Ramos (cell line): ENCODE data around the gene MN1.

Experiments used
- in situ Hi-C: fragments of 300-500 bp; cut with MboI; formaldehyde crosslinking; loops from one replicate; pipeline ENCODE4 v1.14.3; 2022; ENCODE audit warnings: low sequenced_read_pairs; ENCODE audit not compliant: unreplicated experiment

MN1 gene

GRCh38 chr22:27768027-27768653 is 33.4 kb downstream of the MN1 start:
- in situ Hi-C loops: no loop called here

DNA sequence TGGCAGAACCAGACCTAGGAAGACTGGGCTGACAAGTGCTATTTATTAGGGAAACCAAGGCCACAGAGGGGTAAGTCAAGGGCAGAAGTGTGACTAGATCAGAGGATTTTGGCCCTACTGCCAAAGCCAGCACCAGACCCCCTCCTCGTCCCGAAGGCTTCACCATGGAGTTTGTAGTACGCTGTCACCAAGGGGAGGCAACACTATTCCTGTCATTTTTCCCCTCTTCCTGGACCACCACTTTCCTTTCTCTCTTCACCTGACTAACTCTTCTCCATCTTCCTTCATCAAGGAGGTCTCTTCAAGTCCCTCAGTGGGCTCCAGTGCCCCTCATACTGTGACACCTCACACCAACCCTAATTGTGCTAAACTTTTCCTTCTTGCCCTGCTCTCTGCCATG is 34.9 kb downstream of the MN1 start:
- in situ Hi-C loops: no loop called here

DNA sequence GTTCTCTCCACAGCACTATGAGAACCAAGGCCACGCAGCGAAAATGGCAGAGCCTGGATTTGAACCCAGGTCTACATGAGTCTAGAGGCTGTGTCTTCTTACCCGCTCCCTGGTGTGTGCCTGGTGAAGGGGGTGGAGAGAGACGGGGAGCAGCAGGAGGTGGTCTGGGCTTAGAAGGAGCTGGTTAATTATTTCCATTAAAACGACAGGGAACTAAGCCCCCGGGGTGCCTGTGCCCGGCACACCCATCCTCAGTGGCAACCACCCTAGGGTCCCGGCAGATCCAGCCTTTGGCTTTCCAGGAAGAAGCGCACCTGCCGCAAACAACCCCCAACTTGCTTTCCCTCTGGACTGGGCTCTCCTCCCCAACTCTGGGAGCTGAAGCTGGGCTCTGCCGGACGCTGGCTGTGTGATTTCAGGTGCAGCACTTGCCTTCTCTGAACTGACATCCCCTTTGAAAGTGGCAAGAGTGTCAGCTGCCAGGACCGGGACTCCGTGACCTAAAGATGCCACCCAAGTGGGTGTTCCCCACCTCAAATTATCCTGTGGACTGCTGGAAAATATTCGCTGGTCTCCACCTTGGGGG is 35.8 kb downstream of the MN1 start:
- in situ Hi-C loops: no loop called here

DNA sequence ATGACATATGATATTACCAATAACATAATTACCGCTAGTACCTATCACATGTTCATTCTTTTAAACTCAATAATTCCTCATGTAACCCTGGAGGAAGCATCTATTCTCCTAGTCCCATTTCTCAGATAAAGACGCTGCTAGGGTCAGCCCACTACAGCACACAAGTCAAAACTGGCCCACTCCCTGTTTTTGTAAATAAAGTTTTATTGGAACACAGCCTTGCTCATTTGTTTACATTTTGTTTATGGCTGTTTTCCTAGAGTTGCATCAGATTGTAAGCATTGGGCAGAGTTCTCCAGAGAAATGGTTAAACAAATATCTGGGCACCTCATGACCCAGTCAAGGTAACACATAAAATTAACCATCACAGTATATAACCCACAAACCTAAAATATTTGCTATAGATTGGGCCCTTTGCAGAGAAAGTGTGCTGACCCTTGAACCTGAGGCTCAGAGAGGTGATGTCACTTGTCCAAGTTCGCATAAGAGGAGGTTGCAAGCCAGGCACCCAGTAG is 36.8 kb downstream of the MN1 start:
- in situ Hi-C loops: no loop called here

DNA sequence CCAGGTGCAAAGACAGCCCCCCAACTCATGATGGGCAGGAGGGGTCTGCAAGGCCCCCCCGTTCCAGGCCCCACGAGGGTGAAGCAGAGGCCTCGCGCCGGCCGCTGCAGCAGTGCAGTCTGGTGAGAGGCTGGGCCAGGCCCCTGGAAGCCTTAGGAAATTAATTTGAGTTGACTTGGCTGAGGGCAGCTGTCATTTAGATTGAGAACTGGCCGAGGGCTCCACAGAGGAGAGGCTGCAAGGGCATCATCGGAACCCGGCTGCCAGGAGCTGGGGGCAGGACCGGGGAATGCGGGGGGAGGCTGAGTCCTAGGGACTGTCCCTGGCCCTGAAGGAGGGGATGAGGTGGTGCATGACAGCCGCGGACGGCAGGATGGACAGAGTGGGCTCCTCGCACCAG is 39.9 kb downstream of the MN1 start:
- in situ Hi-C loops: no loop called here

DNA sequence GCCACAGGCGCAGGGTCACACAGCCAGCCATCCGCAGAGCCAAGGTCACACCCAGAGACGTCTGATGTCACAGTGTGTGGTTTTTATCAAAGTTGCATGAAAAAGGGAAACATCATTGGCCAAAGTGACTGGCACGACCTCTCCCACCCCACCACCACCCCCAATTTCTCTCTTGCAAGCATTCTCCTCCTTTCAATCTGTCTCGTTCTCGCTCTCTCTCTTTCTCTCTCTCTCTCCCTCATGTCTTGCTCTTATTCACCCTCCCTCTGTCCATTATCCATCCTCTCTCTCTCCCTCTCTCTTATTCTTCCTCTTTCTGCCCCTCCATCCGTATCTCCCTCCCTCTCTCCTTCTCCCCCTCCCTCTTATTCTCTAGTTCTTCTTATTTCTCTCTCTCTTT is 40.6 kb downstream of the MN1 start:
- in situ Hi-C loops: no loop called here

- in situ Hi-C loops: no loop called here
These were observed 41.1 kb downstream of the MN1 start for GRCh38 chr22:27760474-27760873.

DNA sequence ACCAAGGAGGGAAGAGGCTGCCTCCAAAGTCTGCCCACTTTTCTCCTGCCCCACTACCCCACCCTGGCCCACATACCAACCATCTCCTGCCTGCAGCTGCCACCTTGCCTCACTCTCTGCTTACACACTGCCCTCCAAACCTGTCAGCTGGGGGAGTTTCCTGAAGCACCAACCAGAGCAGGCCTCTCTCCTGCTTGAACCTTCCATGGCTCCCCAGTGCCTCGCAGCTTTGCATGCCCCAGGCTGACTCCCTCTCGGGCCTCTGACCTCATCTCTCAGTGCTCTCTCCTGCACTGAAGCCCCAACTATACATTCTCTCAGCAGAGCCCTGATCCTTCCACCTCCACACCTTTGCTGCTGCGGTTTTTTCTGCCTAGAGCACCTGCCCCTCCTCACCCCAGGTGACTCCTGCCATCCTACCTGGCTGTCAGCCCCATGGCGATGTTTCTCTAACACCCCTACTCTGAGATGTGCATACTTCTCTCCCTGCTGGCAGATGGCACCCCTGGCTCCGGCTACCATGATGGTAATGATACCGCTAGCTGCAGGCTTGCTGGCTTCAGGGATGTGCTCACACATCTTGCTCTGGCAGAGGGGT is 43.5 kb downstream of the MN1 start:
- in situ Hi-C loops: no loop called here

- in situ Hi-C loops: no loop called here
These were observed 45.3 kb downstream of the MN1 start for GRCh38 chr22:27756212-27756660.

DNA sequence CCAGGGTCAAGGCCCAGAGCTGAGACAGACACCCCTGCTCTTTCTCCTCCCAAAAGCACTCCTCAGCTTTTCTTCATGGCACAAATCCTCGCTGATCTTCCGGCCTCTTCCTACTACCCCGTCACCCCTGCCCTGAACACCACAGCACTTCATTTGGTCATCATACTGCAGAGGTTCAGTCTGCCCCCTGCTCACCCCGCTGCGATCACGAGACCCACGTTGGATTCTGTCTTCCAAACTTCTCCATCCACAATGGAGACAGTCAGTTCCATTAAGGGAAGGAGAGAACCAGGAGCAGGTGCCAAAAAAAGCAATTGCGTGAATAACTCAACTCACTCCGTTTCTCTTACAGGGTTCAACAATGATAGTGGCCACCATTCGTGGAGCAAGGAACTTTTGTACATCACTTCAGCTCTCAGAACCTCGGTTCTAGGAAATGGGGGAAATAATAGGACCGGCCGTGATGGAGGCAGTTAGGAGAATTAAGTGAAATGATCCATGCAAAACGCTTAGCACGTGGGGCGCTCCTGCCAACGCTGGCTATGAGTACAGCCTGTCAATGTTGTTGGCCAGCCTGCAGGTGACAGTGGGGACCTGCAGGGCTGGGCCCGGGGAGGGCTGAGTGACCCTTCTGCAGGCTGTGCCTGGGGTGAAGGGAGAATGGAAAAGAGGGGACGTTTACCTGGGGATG is 45.9 kb downstream of the MN1 start:
- in situ Hi-C loops: no loop called here

GRCh38 chr22:27754888-27755480 is 46.6 kb downstream of the MN1 start:
- in situ Hi-C loops: no loop called here

DNA sequence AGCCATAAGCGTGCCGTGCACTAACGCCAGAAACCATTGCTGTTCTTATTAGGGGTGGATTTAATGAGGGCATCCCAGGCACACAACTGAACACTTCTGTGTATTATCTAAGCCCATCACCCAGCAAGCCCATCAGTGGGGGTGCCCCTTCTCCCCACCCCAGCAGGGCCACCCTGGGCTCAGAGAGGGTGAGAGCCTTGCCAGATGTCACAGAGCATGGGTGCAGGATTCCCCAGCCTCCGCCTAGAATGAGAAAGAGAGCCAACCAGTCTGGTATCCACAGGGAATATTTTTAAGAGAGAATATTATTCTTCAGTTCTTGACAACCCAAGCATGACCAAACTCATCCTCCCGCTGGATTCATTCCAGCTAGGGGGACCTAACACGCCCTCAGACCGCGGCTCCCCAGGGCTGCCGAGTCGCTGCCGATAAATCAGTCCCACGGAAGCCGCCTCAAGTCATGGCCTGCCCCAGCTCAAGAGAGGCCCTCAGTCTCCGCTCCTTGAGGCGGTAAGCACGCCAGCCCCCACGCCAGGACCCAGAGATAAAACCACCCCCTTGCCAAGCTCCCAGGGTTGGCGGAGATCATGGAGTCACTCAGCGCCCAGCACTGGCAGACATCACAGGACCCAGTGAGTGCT is 47.2 kb downstream of the MN1 start:
- in situ Hi-C loops: no loop called here

- in situ Hi-C loops: no loop called here
These were observed 48.8 kb downstream of the MN1 start for GRCh38 chr22:27752771-27753170.

GRCh38 chr22:27752141-27752540 is 49.4 kb downstream of the MN1 start:
- in situ Hi-C loops: no loop called here

DNA sequence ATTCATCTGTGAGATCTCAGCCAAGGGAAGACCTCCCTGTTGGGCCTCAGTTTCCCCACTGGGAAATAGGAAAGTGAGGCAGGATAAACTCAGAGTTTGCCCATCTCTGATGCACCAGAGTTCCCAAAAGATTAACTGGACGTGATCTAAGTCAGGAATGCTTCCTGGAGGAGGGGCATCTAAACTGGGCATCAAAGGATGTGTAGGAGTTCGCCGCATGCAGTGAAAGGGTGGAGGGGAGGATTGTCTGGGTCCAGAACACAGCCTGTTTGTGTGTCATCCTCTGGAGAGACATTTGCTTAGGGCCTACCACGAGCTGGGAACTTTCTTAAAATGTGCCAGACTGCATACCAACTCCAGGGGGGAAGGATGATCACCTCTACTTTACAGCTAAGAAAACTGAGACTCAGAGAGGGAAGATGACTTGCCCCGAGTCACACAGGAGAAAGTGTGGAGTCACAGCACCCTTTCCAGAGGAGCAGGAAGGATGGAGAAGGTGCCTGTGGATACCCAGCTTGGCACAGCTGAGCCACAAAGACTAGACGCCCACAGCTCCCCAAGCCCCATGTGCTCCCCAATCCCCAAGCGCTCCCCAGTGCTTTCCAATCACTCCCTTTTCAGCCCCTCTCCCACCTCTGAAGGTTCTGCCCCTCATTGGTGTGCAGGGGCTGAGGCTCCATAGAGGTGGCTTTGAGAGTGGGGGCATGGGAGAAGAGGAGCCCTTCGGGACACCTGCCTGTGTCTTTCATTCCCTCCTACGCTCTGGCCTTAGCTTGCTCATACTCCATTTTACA is 50.1 kb downstream of the MN1 start:
- in situ Hi-C loops: no loop called here

DNA sequence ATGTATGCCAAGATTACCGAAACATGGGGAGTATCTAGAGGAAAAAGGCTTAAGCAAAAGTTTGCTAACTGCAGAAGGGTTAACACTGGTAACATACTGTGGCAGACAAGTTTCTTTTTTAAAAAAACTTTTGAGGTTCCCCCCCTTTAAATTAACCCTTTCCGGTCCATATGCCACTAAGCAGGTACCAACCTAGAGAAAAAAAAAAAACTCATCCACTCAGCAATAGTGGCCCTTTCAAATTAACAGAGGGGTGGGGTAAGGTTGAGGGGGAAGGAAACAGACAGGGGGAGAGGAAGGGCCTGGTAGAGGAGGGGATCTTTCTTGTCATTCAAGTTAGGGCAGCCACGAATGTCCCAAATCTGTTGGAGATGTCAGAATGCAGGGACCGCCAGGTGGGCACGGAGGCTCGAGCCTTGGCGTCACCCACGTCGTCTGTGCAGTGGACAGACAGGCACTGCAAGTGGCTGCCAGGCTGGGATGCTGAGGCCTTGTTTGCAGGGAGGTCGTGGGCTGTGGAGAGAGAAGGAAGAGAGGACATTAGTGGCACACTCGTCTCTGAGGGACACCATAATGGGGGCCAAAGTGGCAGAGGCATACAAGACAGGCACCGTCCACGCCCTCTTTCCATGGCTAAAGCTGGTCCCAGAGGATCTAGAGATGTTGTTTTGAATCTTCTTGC is 50.8 kb downstream of the MN1 start:
- in situ Hi-C loops: no loop called here

GRCh38 chr22:27749597-27750225 is 51.8 kb downstream of the MN1 start:
- in situ Hi-C loops: no loop called here

GRCh38 chr22:27748751-27749191 is 52.8 kb downstream of the MN1 start:
- in situ Hi-C loops: no loop called here
